IMR-90 (cell line): ENCODE measurements around the gene DOCK2. TPM values are rescaled to one million over a fixed set of nuclear protein-coding genes. Genes with fewer than 3 reads are reported as not detected.

Experiments used
- ATAC-seq: fragments of 200-7000 bp; cut with Tn5 transposase; 2 replicates; pipeline ENCODE4 v1.9.1; 2020; ENCODE audit warnings: low read depth, mild to moderate bottlenecking, moderate library complexity
- BruUV-seq: library from RNA; stranded (reverse); fragments of 400-500 nt; replicated peaks from 2 replicates; lab custom pipeline; 2021; lab: Mats Ljungman, UMichigan
- CTCF ChIA-PET: fragments of 300-600 bp; formaldehyde crosslinking; extraction: SDS; loops from one replicate; lab custom pipeline; 2021; ENCODE audit warnings: antibody characterized with exemption; lab: Yijun Ruan, JAX
- POLR2A ChIA-PET: fragments of 300-600 bp; sonication (Branson Sonifier 250); formaldehyde crosslinking; loops from one replicate; lab custom pipeline; 2022; ENCODE audit warnings: antibody characterized with exemption; ENCODE audit not compliant: unreplicated experiment; lab: Charles Lee
- DNase-seq: peaks from one replicate; pipeline ENCODE4 v3.0.0; 2013
- H2AFZ ChIP-seq: replicated peaks from 2 replicates; pipeline ENCODE3; 2013; ENCODE audit warnings: low read length, mild to moderate bottlenecking; ENCODE audit not compliant: poor library complexity
- H2AK5ac ChIP-seq: 2 replicates; pipeline ENCODE4 v1.6.1; 2013; ENCODE audit warnings: low read depth, low read length, inconsistent platforms
- H2AK9ac ChIP-seq: replicated peaks from 2 replicates; pipeline ENCODE3; 2013; ENCODE audit warnings: mild to moderate bottlenecking, low read depth, low read length, moderate library complexity; ENCODE audit not compliant: poor library complexity
- H2BK120ac ChIP-seq: 2 replicates; pipeline ENCODE4 v1.6.1; 2013; ENCODE audit warnings: low read depth, low read length, inconsistent platforms
- H2BK15ac ChIP-seq: 3 replicates; pipeline ENCODE4 v1.6.1; 2013; ENCODE audit warnings: low read depth, low read length, inconsistent platforms
- H2BK20ac ChIP-seq: 2 replicates; pipeline ENCODE4 v1.6.1; 2013; ENCODE audit warnings: low read depth, mild to moderate bottlenecking, inconsistent platforms, low read length, moderate library complexity
- H2BK5ac ChIP-seq: 2 replicates; pipeline ENCODE4 v1.6.1; 2013; ENCODE audit warnings: mild to moderate bottlenecking, low read depth, low read length, inconsistent platforms; ENCODE audit not compliant: poor library complexity, severe bottlenecking
- H3K14ac ChIP-seq: replicated peaks from 2 replicates; pipeline ENCODE4 v1.6.1; 2013; ENCODE audit warnings: low read depth, low read length, inconsistent platforms
- H3K18ac ChIP-seq: 2 replicates; pipeline ENCODE4 v1.6.1; 2013; ENCODE audit warnings: low read depth, low read length, control low read depth
- H3K23ac ChIP-seq: 2 replicates; pipeline ENCODE4 v1.6.1; 2013; ENCODE audit warnings: low read depth, low read length, inconsistent platforms
- H3K27ac ChIP-seq: 2 replicates; pipeline ENCODE4 v1.5.1; 2013; ENCODE audit warnings: mild to moderate bottlenecking, control low read depth, low read length; ENCODE audit not compliant: insufficient read depth
- H3K27me3 ChIP-seq: 2 replicates; pipeline ENCODE4 v1.6.1; 2013; ENCODE audit warnings: low read length; ENCODE audit not compliant: control insufficient read depth, insufficient read depth
- H3K36me3 ChIP-seq: 2 replicates; pipeline ENCODE4 v1.6.1; 2013; ENCODE audit warnings: low read length, mixed read lengths; ENCODE audit not compliant: control insufficient read depth, insufficient read depth
- H3K4ac ChIP-seq: 2 replicates; pipeline ENCODE4 v1.6.1; 2013; ENCODE audit warnings: low read depth, low read length, inconsistent platforms
- H3K4me1 ChIP-seq: 2 replicates; pipeline ENCODE4 v1.6.1; 2013; ENCODE audit warnings: low read length, mixed read lengths; ENCODE audit not compliant: control insufficient read depth, insufficient read depth
- H3K4me2 ChIP-seq: 2 replicates; pipeline ENCODE4 v1.6.1; 2013; ENCODE audit warnings: low read depth, mild to moderate bottlenecking, control low read depth, low read length, moderate library complexity
- H3K4me3 ChIP-seq: 2 replicates; pipeline ENCODE4 v1.5.1; 2013; ENCODE audit warnings: low read depth, mild to moderate bottlenecking, control low read depth, low read length, moderate library complexity; ENCODE audit not compliant: insufficient read depth
- H3K56ac ChIP-seq: 2 replicates; pipeline ENCODE4 v1.6.1; 2013; ENCODE audit warnings: low read length, inconsistent platforms; ENCODE audit not compliant: insufficient read depth; ENCODE audit errors: extremely low read depth
- H3K79me1 ChIP-seq, 2 experiments: 2 replicates each; pipeline ENCODE4 v1.6.1; 2013; ENCODE audit warnings: low read length in 2 of 2, inconsistent platforms in 1 of 2, low read depth in 1 of 2
- H3K9ac ChIP-seq: 2 replicates; pipeline ENCODE4 v1.6.1; 2013; ENCODE audit warnings: low read depth, low read length, control low read depth
- H3K9me1 ChIP-seq: 2 replicates; pipeline ENCODE4 v1.6.1; 2013; ENCODE audit warnings: low read length, inconsistent platforms; ENCODE audit not compliant: insufficient read depth
- H3K9me3 ChIP-seq: 2 replicates; pipeline ENCODE4 v1.6.1; 2013; ENCODE audit warnings: low read length; ENCODE audit not compliant: control insufficient read depth, insufficient read depth
- H4K20me1 ChIP-seq: 2 replicates; pipeline ENCODE4 v1.6.1; 2013; ENCODE audit warnings: low read length, inconsistent platforms; ENCODE audit not compliant: insufficient read depth
- H4K5ac ChIP-seq: 2 replicates; pipeline ENCODE4 v1.6.1; 2013; ENCODE audit warnings: mild to moderate bottlenecking, low read depth, low read length, control low read depth
- H4K8ac ChIP-seq, 2 experiments: 2 replicates each; pipeline ENCODE4 v1.6.1; 2013; ENCODE audit warnings: low read depth in 2 of 2, low read length in 2 of 2, control low read depth in 1 of 2, inconsistent platforms in 1 of 2
- H4K91ac ChIP-seq: 2 replicates; pipeline ENCODE4 v1.6.1; 2013; ENCODE audit warnings: low read depth, low read length, inconsistent platforms; ENCODE audit not compliant: insufficient read depth
- MAZ ChIP-seq: IDR thresholded peaks from 2 replicates; pipeline ENCODE4 v1.6.1; 2012; ENCODE audit warnings: low read depth, mild to moderate bottlenecking, low read length, improper control_type of control experiment, moderate library complexity, borderline replicate concordance
- WGBS, 2 experiments: methylation state at CpG; one replicate each; pipeline versions ENCODE4 v1.1.5 to v1.1.7; 2013; ENCODE audit warnings: missing lambda C conversion rate in 2 of 2; ENCODE audit not compliant: insufficient read length in 1 of 2; ENCODE audit errors: extremely low coverage in 2 of 2; 5-methylcytosine and 5-hydroxymethylcytosine counted together
- dilution Hi-C: fragments of 300-500 bp; cut with HindIII; formaldehyde crosslinking; loops from one replicate; pipeline ENCODE4 v1.14.3; 2018; ENCODE audit warnings: low sequenced_read_pairs; ENCODE audit not compliant: unreplicated experiment
- in situ Hi-C: fragments of 300-500 bp; cut with MboI; formaldehyde crosslinking; loops from 3 replicates; pipeline ENCODE4 v1.14.3; 2019; ENCODE audit warnings: low sequenced_read_pairs, inconsistent platforms, mixed read lengths
- intact Hi-C: fragments of 100-400 bp; cut with micrococcal nuclease; formaldehyde crosslinking; loops from 2 replicates; pipeline ENCODE4 v1.10.0; 2022
- polyA plus RNA-seq, 3 experiments: library from polyadenylated mRNA; depleted of rRNA; stranded (reverse); fragments of >200 nt; gene quantifications; 2 replicates each; pipeline ENCODE4 v1.2.3, GENCODE V29; 2012; ENCODE audit warnings: low replicate concordance in 1 of 3
- total RNA-seq: library from RNA; depleted of rRNA; stranded (reverse); fragments of >200 nt; gene quantifications from 2 replicates; pipeline ENCODE4 v1.2.3, GENCODE V29; 2012

Gene DOCK2
- total and polyA plus RNA-seq, 2 of the 4 experiments (the other 2 are of a cell fraction), result 0.72 to 3.0 TPM

- ATAC-seq (no peak), DNase-seq (no peak)
- no peak overlapping the region for H2AK9ac ChIP-seq
- peaks cover 8% of the 10 kb centered on the region for H3K4me1 ChIP-seq
- H3K27ac ChIP-seq, result no peak overlapping the region
- no peak for TF ChIP-seq MAZ
- ChIA-PET POLR2A (no interaction called here), CTCF (interaction anchor here (1.0 kb wide), 1 partner anchor 171 kb away, joined by 4 read pairs; the partner anchor contains the start of gene INSYN2B)
- WGBS, 2 experiments, result no CpG with 5 or more reads among the region's 5 CpGs
- no peak overlapping the region for H2AK5ac ChIP-seq
- no peak overlapping the region for H4K91ac ChIP-seq
- H3K4me2 ChIP-seq, result no peak overlapping the region
- H3K23ac ChIP-seq, result no peak overlapping the region
- H3K79me1 ChIP-seq, result peaks cover 0 to 3% of the 10 kb centered on the region in 2 experiments; a peak in 1 of 4 replicates
- H3K4ac ChIP-seq, result no peak overlapping the region
- H3K9ac ChIP-seq, result no peak overlapping the region
- H3K27me3 ChIP-seq, result no peaks in the 10 kb centered on the region
- no peaks in the 10 kb centered on the region for H3K36me3 ChIP-seq
- in situ Hi-C loops, result no loop called here
- no peak overlapping the region for H2BK120ac ChIP-seq
- H4K5ac ChIP-seq, result no peak overlapping the region
- H3K9me3 ChIP-seq, result no peaks in the 10 kb centered on the region
- no peak overlapping the region for H2BK20ac ChIP-seq
- no peak overlapping the region for H2BK15ac ChIP-seq
- H3K14ac ChIP-seq, result no peak overlapping the region
- no peak overlapping the region for H4K8ac ChIP-seq
- no peak overlapping the region for H3K4me3 ChIP-seq
- H3K56ac ChIP-seq, result no peak overlapping the region
- no TSS peak for BruUV-seq
- peaks cover 6% of the 10 kb centered on the region for H3K9me1 ChIP-seq
- no peaks in the 10 kb centered on the region for H4K20me1 ChIP-seq
- H2BK5ac ChIP-seq, result no peak overlapping the region
- H2AFZ ChIP-seq, result no peak overlapping the region
- no peak overlapping the region for H3K18ac ChIP-seq
- intact Hi-C loops, result loop anchor here (10.0 kb wide), 3 partner anchors 136 to 1234 kb away; partner anchors contain the start of genes PANK3 and SPDL1
- dilution Hi-C loops, result no loop called here
Measured at GRCh38 chr5:169809281-169809680, 172.2 kb downstream of the DOCK2 start.
